PC-9 (cell line): ENCODE measurements around the gene LUZP2.

Experiments used
- EZH2 ChIP-seq: fragments of 200-600 bp; sonication (generic); IDR thresholded peaks from 2 replicates; pipeline ENCODE4 v1.8.0; 2017; ENCODE audit warnings: antibody characterized with exemption, low read depth
- TF ChIP-seq, protein P1 (sequence below): fragments of 200-600 bp; sonication (generic); conservative IDR thresholded peaks from 2 replicates; pipeline ENCODE4 v1.6.1; 2017; ENCODE audit warnings: mixed run types, antibody characterized with exemption, mild to moderate bottlenecking, moderate library complexity

DNA sequence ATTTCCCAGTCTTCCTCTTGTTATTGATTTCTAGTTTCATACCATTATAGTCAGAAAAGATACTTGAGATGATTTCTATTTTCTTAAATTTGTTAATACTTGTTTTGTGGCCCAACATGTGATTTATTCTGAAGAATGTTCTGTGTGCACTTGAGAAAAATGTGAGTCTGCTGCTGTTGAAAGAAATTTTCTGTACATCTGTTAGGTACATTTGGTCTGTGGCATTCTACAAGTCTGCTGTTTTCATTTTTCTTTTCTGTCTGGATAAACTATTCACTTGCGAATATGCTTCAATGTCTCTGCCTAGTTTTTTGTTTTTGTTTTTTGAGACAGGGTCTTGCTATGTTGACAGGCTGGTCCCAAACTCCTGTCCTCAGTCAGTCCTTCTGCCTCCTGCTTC lies 26.4 kb upstream of the LUZP2 start:
- TF ChIP-seq, protein P1, sequence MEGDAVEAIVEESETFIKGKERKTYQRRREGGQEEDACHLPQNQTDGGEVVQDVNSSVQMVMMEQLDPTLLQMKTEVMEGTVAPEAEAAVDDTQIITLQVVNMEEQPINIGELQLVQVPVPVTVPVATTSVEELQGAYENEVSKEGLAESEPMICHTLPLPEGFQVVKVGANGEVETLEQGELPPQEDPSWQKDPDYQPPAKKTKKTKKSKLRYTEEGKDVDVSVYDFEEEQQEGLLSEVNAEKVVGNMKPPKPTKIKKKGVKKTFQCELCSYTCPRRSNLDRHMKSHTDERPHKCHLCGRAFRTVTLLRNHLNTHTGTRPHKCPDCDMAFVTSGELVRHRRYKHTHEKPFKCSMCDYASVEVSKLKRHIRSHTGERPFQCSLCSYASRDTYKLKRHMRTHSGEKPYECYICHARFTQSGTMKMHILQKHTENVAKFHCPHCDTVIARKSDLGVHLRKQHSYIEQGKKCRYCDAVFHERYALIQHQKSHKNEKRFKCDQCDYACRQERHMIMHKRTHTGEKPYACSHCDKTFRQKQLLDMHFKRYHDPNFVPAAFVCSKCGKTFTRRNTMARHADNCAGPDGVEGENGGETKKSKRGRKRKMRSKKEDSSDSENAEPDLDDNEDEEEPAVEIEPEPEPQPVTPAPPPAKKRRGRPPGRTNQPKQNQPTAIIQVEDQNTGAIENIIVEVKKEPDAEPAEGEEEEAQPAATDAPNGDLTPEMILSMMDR: no peak
- TF ChIP-seq EZH2: no peak
